GM21619 (cell line): Measurements from ENCODE around the gene GSG1.

ENCODE experiments used
- ATAC-seq: cut with Tn5 transposase; IDR thresholded peaks from one replicate; pipeline ENCODE4 v1.9.1; 2021; ENCODE audit not compliant: unreplicated experiment

The GSG1 gene

GRCh38 chr12:13103391-13104033, at the start of gene GSG1:
Gene GSG1 (minus strand): TSS chr12:13103667. CDS start chr12:13103512, 155 bp downstream.
- ATAC-seq, result no peak

DNA sequence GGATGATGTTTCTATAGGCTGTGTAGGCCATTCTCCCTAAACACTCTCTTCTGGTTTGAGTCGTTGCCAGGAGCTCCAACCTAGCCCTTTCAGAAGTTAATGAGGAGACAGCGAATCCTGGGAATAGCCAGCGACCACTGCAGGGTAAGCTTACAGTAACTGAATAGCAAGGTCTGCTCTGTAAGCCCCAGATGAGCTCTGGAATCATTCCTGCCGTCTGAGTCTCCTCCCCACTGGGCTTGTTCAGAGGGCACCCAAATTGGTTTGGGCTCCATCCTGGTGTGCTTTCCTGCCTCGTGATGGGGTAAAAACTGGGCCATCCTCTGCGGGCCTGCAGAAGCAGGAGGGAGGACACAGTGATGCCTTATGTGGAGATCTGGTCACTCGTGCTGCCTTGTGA, 49.7 kb upstream of the GSG1 start:
- no peak for ATAC-seq

GRCh38 chr12:13152756-13153155, 49.3 kb upstream of the GSG1 start:
- no peak for ATAC-seq

GRCh38 chr12:13152281-13152680, 48.8 kb upstream of the GSG1 start:
- no peak for ATAC-seq

GRCh38 chr12:13149411-13149810, 45.9 kb upstream of the GSG1 start:
- ATAC-seq, result no peak

- no peak for ATAC-seq
Measured at GRCh38 chr12:13148485-13148847, 45.0 kb upstream of the GSG1 start.

DNA sequence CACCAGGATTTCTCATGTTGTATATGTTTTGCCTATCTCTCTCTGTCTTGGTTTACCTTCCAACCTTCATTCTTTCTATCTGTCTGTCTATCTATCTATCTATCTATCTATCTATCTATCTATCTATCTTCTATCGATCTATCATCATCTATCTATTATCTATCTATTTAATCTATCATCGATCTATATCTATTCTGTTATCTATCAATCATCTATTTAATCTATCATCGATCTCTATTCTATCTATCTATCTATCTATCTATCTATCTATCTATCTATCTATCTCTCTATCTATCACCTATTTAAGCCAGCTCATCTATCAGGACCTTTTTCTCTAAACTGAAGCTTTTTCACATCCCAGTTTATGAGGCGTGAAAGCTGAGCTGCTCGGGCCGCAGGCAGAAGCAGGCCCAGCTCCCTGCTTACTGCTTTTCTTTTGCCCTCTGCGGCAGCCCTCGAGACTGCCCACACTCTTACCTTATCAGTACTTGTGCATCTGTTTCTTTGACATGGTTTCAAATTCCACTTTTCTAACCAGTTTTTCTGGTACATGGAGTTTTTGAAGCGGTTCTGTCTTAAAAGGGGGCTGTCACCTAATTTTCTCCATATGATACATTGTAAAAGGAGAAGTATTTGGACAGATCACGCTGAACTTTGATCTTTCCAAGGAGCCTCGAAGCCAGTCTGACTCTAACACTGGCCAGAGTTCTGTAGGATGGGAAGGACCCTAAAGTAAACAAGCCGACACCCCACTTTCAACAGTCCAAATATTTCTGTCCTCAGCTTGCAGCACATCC, 44.4 kb upstream of the GSG1 start:
- no peak for ATAC-seq

- ATAC-seq, result no peak
Measured at GRCh38 chr12:13146336-13146938, 43.0 kb upstream of the GSG1 start.

DNA sequence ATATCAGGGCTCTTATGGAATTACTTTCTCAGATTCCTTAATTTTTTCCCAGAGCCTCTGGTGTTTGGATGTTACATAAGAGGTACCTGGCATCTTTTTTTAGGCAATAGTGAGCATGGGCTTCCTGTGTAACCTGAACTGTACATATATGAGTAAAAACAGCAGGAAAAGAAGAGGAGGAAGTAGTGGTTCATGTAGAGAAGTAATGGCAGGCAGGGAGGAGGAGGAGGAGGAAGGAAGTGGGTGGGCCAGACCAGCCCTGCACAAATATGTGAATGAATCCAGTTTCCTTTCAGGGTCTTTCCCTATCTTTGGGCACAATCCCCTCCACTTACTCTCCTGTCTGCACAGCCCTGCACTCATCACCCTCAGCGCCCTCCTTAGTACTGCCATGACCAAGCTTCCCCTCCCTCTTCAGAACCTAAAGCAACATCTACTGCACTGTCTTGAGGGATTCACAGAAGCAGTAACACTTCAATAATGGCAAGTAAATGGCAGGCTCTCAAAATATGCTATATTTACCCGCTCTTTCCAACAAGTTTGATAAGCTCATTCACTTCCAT, 40.9 kb upstream of the GSG1 start:
- no peak for ATAC-seq

GRCh38 chr12:13142747-13143146, 39.3 kb upstream of the GSG1 start:
- no peak for ATAC-seq

GRCh38 chr12:13141686-13142085, 38.2 kb upstream of the GSG1 start:
- no peak for ATAC-seq

- ATAC-seq, result no peak
Measured at GRCh38 chr12:13135371-13136178, 32.1 kb upstream of the GSG1 start.

DNA sequence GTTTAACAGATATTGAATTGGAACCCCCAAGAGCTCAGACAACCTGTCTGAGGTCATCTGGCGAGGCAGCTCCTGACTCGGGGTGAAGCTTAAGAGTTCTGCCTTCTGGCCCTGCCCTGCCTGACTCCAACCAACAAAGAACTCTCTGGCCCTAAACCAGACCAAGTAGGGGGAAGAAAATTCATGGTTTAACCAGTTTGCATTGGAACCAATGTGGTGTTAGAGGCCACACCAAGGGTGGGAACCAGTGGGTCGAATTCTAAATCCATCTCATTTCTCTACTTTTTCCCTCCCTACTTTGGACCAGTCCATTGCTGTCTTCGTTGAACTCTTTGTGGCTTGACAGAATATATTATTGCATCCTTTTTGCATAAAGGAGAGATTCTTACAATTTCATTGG, 30.4 kb upstream of the GSG1 start:
- no peak for ATAC-seq

- ATAC-seq, result no peak
Measured at GRCh38 chr12:13130981-13131380, 27.5 kb upstream of the GSG1 start.

- ATAC-seq, result no peak
Measured at GRCh38 chr12:13128291-13128965, 25.0 kb upstream of the GSG1 start.

- ATAC-seq, result no peak
Measured at GRCh38 chr12:13127444-13127843, 24.0 kb upstream of the GSG1 start.

GRCh38 chr12:13126494-13126893, 23.0 kb upstream of the GSG1 start:
- ATAC-seq, result no peak

- ATAC-seq, result no peak
Measured at GRCh38 chr12:13125996-13126395, 22.5 kb upstream of the GSG1 start.

DNA sequence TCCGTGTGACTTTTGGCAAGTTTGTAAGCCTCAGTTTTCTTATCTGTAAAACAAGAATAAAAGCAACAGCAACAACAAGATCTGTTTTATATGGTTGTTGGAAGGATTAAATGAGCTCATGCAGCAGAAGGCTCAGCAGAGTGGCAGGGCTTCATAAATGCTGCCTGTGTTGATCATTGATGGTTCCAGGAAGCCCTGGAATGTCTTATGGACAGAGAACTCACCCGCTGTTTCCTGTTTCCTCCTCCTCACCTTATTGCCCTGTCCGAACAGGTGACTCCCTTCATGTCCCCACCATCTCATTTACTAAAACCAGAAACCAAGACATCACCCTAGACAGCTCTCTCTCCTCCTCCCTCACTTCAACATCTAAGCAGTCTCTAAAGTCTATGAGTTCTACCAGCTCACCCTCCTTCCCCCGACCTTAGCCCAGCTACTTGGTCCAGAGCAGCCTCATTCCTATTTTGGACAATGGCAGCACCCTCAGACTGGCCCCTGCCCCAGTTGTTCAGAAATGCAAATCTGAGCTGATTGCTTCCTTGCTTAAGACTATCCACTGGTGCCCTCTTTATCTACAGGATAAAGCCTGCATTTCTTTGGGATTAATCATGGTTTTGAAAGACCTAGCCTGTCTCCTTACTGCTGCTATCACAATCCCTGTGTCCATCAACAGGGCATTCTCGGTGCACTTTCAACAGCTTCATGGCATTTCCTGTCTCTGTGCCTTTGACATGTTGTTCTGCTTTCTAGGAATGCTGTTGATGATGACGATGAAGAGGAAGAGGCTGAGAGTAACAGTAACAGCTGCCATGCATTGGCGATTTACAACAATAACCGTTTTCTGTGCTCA, 21.4 kb upstream of the GSG1 start:
- no peak for ATAC-seq

DNA sequence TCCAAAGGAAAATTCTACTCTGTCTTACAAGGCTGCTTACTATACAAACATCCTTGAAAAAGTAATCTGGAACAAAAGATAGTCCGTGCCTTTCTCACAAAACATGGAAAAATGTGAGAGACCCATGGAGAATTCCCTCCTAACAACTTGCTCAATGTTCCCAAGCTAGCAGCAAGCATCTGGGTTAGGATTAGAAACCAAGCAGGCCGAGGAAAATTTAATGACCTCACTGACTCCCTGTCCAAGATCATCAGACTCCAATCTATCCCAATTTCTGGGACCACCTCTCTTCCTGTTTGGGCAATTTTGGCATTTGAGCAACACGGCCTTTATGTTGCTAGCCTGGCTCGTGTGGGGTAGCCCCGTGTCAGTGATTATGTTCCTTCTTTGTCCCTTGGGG, 18.1 kb upstream of the GSG1 start:
- no peak for ATAC-seq
